Smooth muscle cell (in vitro differentiated cells): ENCODE data around the gene UBE2F. TPM values are rescaled to one million over a fixed set of nuclear protein-coding genes. Genes with fewer than 3 reads are reported as not detected.
"Not testable (repeated sequence)": the region's sequence is repeated elsewhere in the genome, so short reads cannot be mapped to it uniquely, and the experiment has no call there.

Experiments
- DNase-seq: peaks from one replicate; lab custom pipeline; 2025; ENCODE audit not compliant: unreplicated experiment; lab: John Stamatoyannopoulos, UW
- H2AFZ ChIP-seq: fragments of 200-600 bp; sonication (generic); 2 replicates; pipeline ENCODE4 v1.6.0; 2016; ENCODE audit warnings: antibody characterized with exemption, low read depth, mild to moderate bottlenecking
- H3F3A ChIP-seq: fragments of 200-600 bp; sonication (generic); 2 replicates; pipeline ENCODE4 v1.6.0; 2017; ENCODE audit warnings: antibody characterized with exemption, low read depth
- H3K27ac ChIP-seq: fragments of 200-600 bp; sonication (generic); 2 replicates; pipeline ENCODE4 v1.5.1; 2016; ENCODE audit warnings: low read depth, mild to moderate bottlenecking
- H3K27me3 ChIP-seq: fragments of 200-600 bp; sonication (generic); 2 replicates; pipeline ENCODE4 v1.6.1; 2016; ENCODE audit warnings: low read depth, mild to moderate bottlenecking
- H3K36me3 ChIP-seq: fragments of 200-600 bp; sonication (generic); 2 replicates; pipeline ENCODE4 v1.5.1; 2016; ENCODE audit warnings: low read depth
- H3K4me1 ChIP-seq: fragments of 200-600 bp; sonication (generic); 2 replicates; pipeline ENCODE4 v1.5.1; 2016; ENCODE audit warnings: low read depth
- H3K4me2 ChIP-seq: fragments of 200-600 bp; sonication (generic); 2 replicates; pipeline ENCODE4 v1.6.0; 2016; ENCODE audit warnings: mild to moderate bottlenecking
- H3K4me3 ChIP-seq: fragments of 200-600 bp; sonication (generic); 2 replicates; pipeline ENCODE4 v1.5.1; 2016; ENCODE audit warnings: mild to moderate bottlenecking
- H3K79me2 ChIP-seq: fragments of 200-600 bp; sonication (generic); 2 replicates; pipeline ENCODE4 v1.6.0; 2016; ENCODE audit warnings: low read depth, mild to moderate bottlenecking
- H3K9ac ChIP-seq: fragments of 200-600 bp; sonication (generic); 2 replicates; pipeline ENCODE4 v1.6.0; 2016; ENCODE audit warnings: low read depth
- H3K9me3 ChIP-seq: fragments of 200-600 bp; sonication (generic); replicated peaks from 2 replicates; pipeline ENCODE4 v1.5.1; 2016; ENCODE audit warnings: low read depth
- H4K20me1 ChIP-seq: fragments of 200-600 bp; sonication (generic); 2 replicates; pipeline ENCODE4 v1.6.0; 2016; ENCODE audit warnings: low read depth
- CTCF ChIP-seq: fragments of 200-600 bp; sonication (generic); IDR thresholded peaks from 2 replicates; pipeline ENCODE4 v1.5.1; 2017; ENCODE audit warnings: borderline replicate concordance, mild to moderate bottlenecking, antibody characterized with exemption; ENCODE audit not compliant: insufficient read depth, poor library complexity, severe bottlenecking
- WGBS: methylation state at CpG from one replicate; pipeline ENCODE4 v1.1.7; 2016; ENCODE audit warnings: low lambda C conversion rate; 5-methylcytosine and 5-hydroxymethylcytosine counted together
- polyA plus RNA-seq: library from polyadenylated mRNA; unstranded; fragments of >200 nt; fragmentation: Nextera tagmentation; extraction: Ambion mirVana; gene quantifications from 2 replicates; pipeline ENCODE4 v1.2.1, GENCODE V29; 2016
- total RNA-seq: library from RNA; depleted of rRNA; stranded (reverse); fragments of >200 nt; gene quantifications from 2 replicates; pipeline ENCODE4 v1.2.3, GENCODE V29; 2014

UBE2F gene
- total and polyA plus RNA-seq, 2 experiments from 2014 or later = 52.5 to 94.8 TPM

- peaks cover 84% of the 10 kb centered on the region for H3K79me2 ChIP-seq
- H3K36me3 ChIP-seq = no peaks in the 10 kb centered on the region
- no peak overlapping the region for H3K4me3 ChIP-seq
- no peak overlapping the region for H3K9ac ChIP-seq
- no peaks in the 10 kb centered on the region for H3K4me1 ChIP-seq
- H3K9me3 ChIP-seq = no peaks in the 10 kb centered on the region
- 84% methylated on average over 1 of the region's 1 CpG for WGBS
- H3K4me2 ChIP-seq = no peak overlapping the region
- H3F3A ChIP-seq = no peaks in the 10 kb centered on the region
- TF ChIP-seq CTCF = no peak
- H2AFZ ChIP-seq = no peak overlapping the region
- H3K27me3 ChIP-seq = no peaks in the 10 kb centered on the region
- no peak for DNase-seq
- H3K27ac ChIP-seq = no peak overlapping the region
- peaks cover 100% of the 10 kb centered on the region for H4K20me1 ChIP-seq
Observed at GRCh38 chr2:237980087-237980486, 13.3 kb downstream of the UBE2F start.

GRCh38 chr2:237980751-237981150, 13.9 kb downstream of the UBE2F start:
- Histone ChIP-seq H3K36me3 (no peaks in the 10 kb centered on the region), H3K4me2 (no peak overlapping the region), H3F3A (no peaks in the 10 kb centered on the region), H3K9me3 (no peaks in the 10 kb centered on the region), H3K27me3 (no peaks in the 10 kb centered on the region), H3K79me2 (peaks cover 84% of the 10 kb centered on the region), H4K20me1 (peaks cover 100% of the 10 kb centered on the region), H3K27ac (no peak overlapping the region), H3K9ac (no peak overlapping the region), H3K4me1 (no peaks in the 10 kb centered on the region), H2AFZ (no peak overlapping the region), H3K4me3 (no peak overlapping the region)
- no peak for TF ChIP-seq CTCF
- 97% methylated on average over 6 of the region's 6 CpGs for WGBS
- DNase-seq = no peak

- not testable (repeated sequence) for H3K36me3 ChIP-seq, H3F3A ChIP-seq, H3K9ac ChIP-seq, H3K27me3 ChIP-seq, H3K9me3 ChIP-seq, H3K4me1 ChIP-seq, H2AFZ ChIP-seq, H3K27ac ChIP-seq, DNase-seq, H3K4me3 ChIP-seq, H3K4me2 ChIP-seq
- WGBS = 100% methylated on average over 5 of the region's 5 CpGs
- peaks cover 85% of the 10 kb centered on the region for H3K79me2 ChIP-seq
- peaks cover 100% of the 10 kb centered on the region for H4K20me1 ChIP-seq
Observed at GRCh38 chr2:237981621-237982020, 14.8 kb downstream of the UBE2F start.

GRCh38 chr2:237982039-237982725, 15.4 kb downstream of the UBE2F start:
- Histone ChIP-seq H4K20me1 (peaks cover 100% of the 10 kb centered on the region), H3K27me3 (no peaks in the 10 kb centered on the region), H2AFZ (no peak overlapping the region), H3K27ac (no peak overlapping the region), H3K79me2 (peaks cover 85% of the 10 kb centered on the region), H3K9ac (no peak overlapping the region), H3K36me3 (no peaks in the 10 kb centered on the region), H3K4me3 (no peak overlapping the region), H3K9me3 (no peaks in the 10 kb centered on the region), H3K4me1 (no peaks in the 10 kb centered on the region), H3F3A (no peaks in the 10 kb centered on the region), H3K4me2 (no peak overlapping the region)
- TF ChIP-seq CTCF = no peak
- 98% methylated on average over 9 of the region's 9 CpGs for WGBS
- no peak for DNase-seq
